HG02870 (cell line): Measurements from ENCODE around the gene CALCOCO1.

Experiments
- ATAC-seq: cut with Tn5 transposase; IDR thresholded peaks from one replicate; pipeline ENCODE4 v1.9.1; 2021; ENCODE audit warnings: mild to moderate bottlenecking, moderate library complexity; ENCODE audit not compliant: unreplicated experiment

CALCOCO1 gene

GRCh38 chr12:53752192-53752601, 24.9 kb upstream of the CALCOCO1 start:
- no peak for ATAC-seq

GRCh38 chr12:53751336-53752191, 24.3 kb upstream of the CALCOCO1 start, which contains the start of gene CISTR:
Gene CISTR, minus strand, starts transcription at chr12:53751979.
- no peak for ATAC-seq

GRCh38 chr12:53750812-53751335, 23.6 kb upstream of the CALCOCO1 start:
- ATAC-seq, result no peak

- ATAC-seq, result no peak
Measured at GRCh38 chr12:53749986-53750811, 22.9 kb upstream of the CALCOCO1 start.

- no peak for ATAC-seq
Measured at GRCh38 chr12:53748072-53748840, 21.0 kb upstream of the CALCOCO1 start.

- ATAC-seq, result no peak
Measured at GRCh38 chr12:53747095-53747494, 19.8 kb upstream of the CALCOCO1 start.

- no peak for ATAC-seq
Measured at GRCh38 chr12:53746592-53747092, 19.4 kb upstream of the CALCOCO1 start.

GRCh38 chr12:53744751-53745150, 17.5 kb upstream of the CALCOCO1 start:
- no peak for ATAC-seq

GRCh38 chr12:53744130-53744441, 16.8 kb upstream of the CALCOCO1 start:
- no peak for ATAC-seq

- ATAC-seq, result no peak
Measured at GRCh38 chr12:53743266-53744129, 16.2 kb upstream of the CALCOCO1 start.

GRCh38 chr12:53740130-53740491, 12.9 kb upstream of the CALCOCO1 start:
- ATAC-seq, result no peak

- ATAC-seq, result no peak
Measured at GRCh38 chr12:53739214-53740129, 12.2 kb upstream of the CALCOCO1 start.

- ATAC-seq, result no peak
Measured at GRCh38 chr12:53738406-53739213, 11.4 kb upstream of the CALCOCO1 start.

- ATAC-seq, result no peak
Measured at GRCh38 chr12:53737951-53738405, 10.7 kb upstream of the CALCOCO1 start.

- no peak for ATAC-seq
Measured at GRCh38 chr12:53737093-53737808, 10.0 kb upstream of the CALCOCO1 start.

- no peak for ATAC-seq
Measured at GRCh38 chr12:53736592-53736991, 9.3 kb upstream of the CALCOCO1 start.

- no peak for ATAC-seq
Measured at GRCh38 chr12:53735556-53735955, 8.3 kb upstream of the CALCOCO1 start.
